Spinal cord (tissue), 4 donors: ENCODE results near the gene LRRC63. TPM values are rescaled to one million over a fixed set of nuclear protein-coding genes. Genes with fewer than 3 reads are reported as not detected.

ENCODE experiments used
- polyA plus RNA-seq, 2 donors: library from polyadenylated mRNA; unstranded; fragments of 120-200 nt; gene quantifications; one replicate each; pipeline ENCODE4 v1.2.1, GENCODE V29; 2013; ENCODE audit not compliant: insufficient read length in 2 of 2
- small RNA-seq: library from RNA; depleted of rRNA; stranded (forward); fragments of <200 nt; gene quantifications from one replicate; pipeline ENCODE3, GENCODE V24; 2014; ENCODE audit warnings: low replicate concordance
- total RNA-seq, 2 donors: library from RNA; depleted of rRNA in 1 of 2; stranded (reverse); fragments of 120-200 nt in 1 of 2; fragments of >200 nt in 1 of 2; gene quantifications; one replicate each; pipeline versions ENCODE4 v1.2.3 to v1.2.4, GENCODE V29; 2013 to 2014

Gene LRRC63
- total and polyA plus RNA-seq, 4 donors = 0.61 to 0.79 (median 0.76) TPM

Small RNAs within 50 kb of the gene (small RNA-seq; reads per million reads assigned to genes)
- gene RN7SKP5 (not detected), gene RN7SL288P (not detected)

Other genes with a start within 250 kb of the LRRC63 start
- gene ZC3H13, start 159.2 kb upstream of the LRRC63 start, total RNA-seq = 10 to 100 TPM; 33.5 to 34.3 TPM
- 10 to 100 TPM; 39.1 to 50.5 TPM for gene ZC3H13, start 159.2 kb upstream of the LRRC63 start, polyA plus RNA-seq
- under 1 TPM in 1 of 2 donors, not detected in 1; 0.11 TPM for gene CPB2, start 106.9 kb upstream of the LRRC63 start, total RNA-seq
- gene CPB2, start 106.9 kb upstream of the LRRC63 start, polyA plus RNA-seq = under 1 TPM; 0.16 to 0.30 TPM
- 10 to 100 TPM; 13.7 to 65.1 TPM for gene LCP1, start 29.8 kb upstream of the LRRC63 start, total RNA-seq
- gene LCP1, start 29.8 kb upstream of the LRRC63 start, polyA plus RNA-seq = 10 to 100 TPM; 13.8 to 20.4 TPM
- 1 to 10 TPM; 5.6 to 8.7 TPM for gene RUBCNL, start 175.3 kb downstream of the LRRC63 start, total RNA-seq
- 1 to 10 TPM; 6.7 to 7.7 TPM for gene RUBCNL, start 175.3 kb downstream of the LRRC63 start, polyA plus RNA-seq